GM12878 (cell line): ENCODE results near the gene HAO1. TPM values are rescaled to one million over a fixed set of nuclear protein-coding genes. Genes with fewer than 3 reads are reported as not detected.

ENCODE experiments used
- ATAC-seq: fragments of 200-7000 bp; cut with Tn5 transposase; 3 replicates; pipeline ENCODE4 v1.9.1; 2020; ENCODE audit warnings: mild to moderate bottlenecking, moderate library complexity
- BruUV-seq: library from RNA; stranded (reverse); fragments of 400-500 nt; replicated peaks from 2 replicates; lab custom pipeline; 2021; lab: Mats Ljungman, UMichigan
- CTCF ChIA-PET: fragments of 300-600 bp; sonication (Branson Sonifier 250); formaldehyde crosslinking; extraction: SDS; loops from one replicate; lab custom pipeline; 2021; ENCODE audit warnings: inconsistent platforms; lab: Yijun Ruan, JAX
- POLR2A ChIA-PET: fragments of 350-600 bp; formaldehyde crosslinking; extraction: SDS; loops from one replicate; lab custom pipeline; 2021; ENCODE audit warnings: inconsistent platforms; lab: Charles Lee
- RAD21 ChIA-PET: fragments of 300-600 bp; sonication (Branson Sonifier 250); formaldehyde crosslinking; loops from one replicate; lab custom pipeline; 2023; ENCODE audit warnings: antibody characterized with exemption; ENCODE audit not compliant: unreplicated experiment; lab: Charles Lee
- SMC1A ChIA-PET: fragments of 300-600 bp; sonication (Branson Sonifier 250); formaldehyde crosslinking; loops from one replicate; lab custom pipeline; 2023; ENCODE audit not compliant: unreplicated experiment, uncharacterized antibody; lab: Charles Lee
- DNase-seq: peaks from one replicate; pipeline ENCODE4 v3.0.0-alpha.2; 2011; ENCODE audit warnings: low read depth, low spot score
- FAIRE-seq: peaks from 3 replicates; lab custom pipeline; 2011; peaks lifted over from hg19 to GRCh38; lab: Jason Lieb, UNC
- H2AFZ ChIP-seq: 2 replicates; pipeline ENCODE4 v1.6.0; 2011; ENCODE audit warnings: low read depth, low read length, control low read depth; ENCODE audit not compliant: control insufficient read depth
- H3K27ac ChIP-seq: 2 replicates; pipeline ENCODE4 v1.5.1; 2011; ENCODE audit warnings: control low read depth; ENCODE audit not compliant: control insufficient read depth, insufficient read depth
- H3K27me3 ChIP-seq, 2 experiments: replicated peaks in 1 of 2; 2 replicates each; pipeline versions ENCODE4 v1.6.0 to v1.6.1; 2011; ENCODE audit warnings: low read length in 1 of 2; ENCODE audit not compliant: control insufficient read depth in 2 of 2, insufficient read depth in 2 of 2
- H3K36me3 ChIP-seq, 2 experiments: 2 replicates each; pipeline ENCODE4 v1.5.1; 2011; ENCODE audit warnings: low read length in 1 of 2; ENCODE audit not compliant: control insufficient read depth in 2 of 2, insufficient read depth in 2 of 2
- H3K4me1 ChIP-seq: 2 replicates; pipeline ENCODE4 v1.6.1; 2011; ENCODE audit warnings: mild to moderate bottlenecking, low read length, moderate library complexity, mixed read lengths; ENCODE audit not compliant: control insufficient read depth, insufficient read depth
- H3K4me2 ChIP-seq: 2 replicates; pipeline ENCODE4 v1.6.0; 2011; ENCODE audit warnings: control low read depth; ENCODE audit not compliant: control insufficient read depth, insufficient read depth
- H3K4me3 ChIP-seq: fragments of 200-600 bp; sonication (generic); 2 replicates; pipeline ENCODE4 v1.5.1; 2016
- H3K79me2 ChIP-seq: 2 replicates; pipeline ENCODE4 v1.6.0; 2011; ENCODE audit warnings: low read length; ENCODE audit not compliant: control insufficient read depth, insufficient read depth
- H3K9ac ChIP-seq: 2 replicates; pipeline ENCODE4 v1.8.0; 2011; ENCODE audit warnings: low read length, control low read depth, mixed read lengths; ENCODE audit not compliant: control insufficient read depth, insufficient read depth
- H3K9me3 ChIP-seq: replicated peaks from 3 replicates; pipeline ENCODE4 v1.5.1; 2011; ENCODE audit warnings: mild to moderate bottlenecking, low read length; ENCODE audit not compliant: control insufficient read depth, insufficient read depth
- H4K20me1 ChIP-seq: 2 replicates; pipeline ENCODE4 v1.6.0; 2011; ENCODE audit not compliant: control insufficient read depth, insufficient read depth
- CTCF ChIP-seq, 3 experiments: IDR thresholded peaks in 2 of 3; conservative IDR thresholded peaks in 1 of 3; 2 replicates each; pipeline ENCODE4 v1.5.1; 2011; ENCODE audit warnings: low read depth in 3 of 3, low read length in 3 of 3, mild to moderate bottlenecking in 3 of 3, control low read depth in 2 of 3, moderate library complexity in 2 of 3, inconsistent platforms in 1 of 3, mixed read lengths in 1 of 3; ENCODE audit not compliant: control insufficient read depth in 2 of 3, insufficient read depth in 1 of 3; ENCODE audit errors: extremely low read depth in 1 of 3
- EGR1 ChIP-seq, 2 experiments: IDR thresholded peaks; 1 replicate in 1 of 2; 2 replicates in 1 of 2; pipeline ENCODE4 v1.6.1; 2011 to 2012; ENCODE audit warnings: low read depth in 2 of 2, low read length in 2 of 2, borderline replicate concordance in 1 of 2, mild to moderate bottlenecking in 1 of 2, moderate library complexity in 1 of 2
- IRF4 ChIP-seq: IDR thresholded peaks from 2 replicates; pipeline ENCODE4 v1.6.1; 2011; ENCODE audit warnings: low read depth, low read length
- MLLT1 ChIP-seq: fragments of 450-650 bp; IDR thresholded peaks from 2 replicates; pipeline ENCODE4 v1.6.1; 2016; ENCODE audit warnings: mild to moderate bottlenecking
- NFYB ChIP-seq: IDR thresholded peaks from 2 replicates; pipeline ENCODE4 v1.6.1; 2011; ENCODE audit warnings: low read depth, mild to moderate bottlenecking, low read length, improper control_type of control experiment, moderate library complexity; ENCODE audit not compliant: insufficient read depth
- NR2C1 ChIP-seq: fragments of 450-650 bp; IDR thresholded peaks from 2 replicates; pipeline ENCODE4 v1.6.1; 2017; ENCODE audit warnings: antibody characterized with exemption, mild to moderate bottlenecking, moderate library complexity
- RAD51 ChIP-seq: fragments of 450-650 bp; IDR thresholded peaks from 2 replicates; pipeline ENCODE4 v1.6.1; 2016; ENCODE audit warnings: moderate library complexity, mild to moderate bottlenecking, inconsistent platforms
- RELB ChIP-seq: fragments of 450-650 bp; IDR thresholded peaks from 2 replicates; pipeline ENCODE4 v1.6.1; 2017; ENCODE audit warnings: low read depth, mild to moderate bottlenecking, moderate library complexity
- SIN3A ChIP-seq: IDR thresholded peaks from 2 replicates; pipeline ENCODE4 v1.6.1; 2012; ENCODE audit warnings: low read depth, low read length, improper control_type of control experiment
- SMAD5 ChIP-seq: IDR thresholded peaks from 2 replicates; pipeline ENCODE4 v1.6.1; 2016; ENCODE audit warnings: antibody characterized with exemption, low read depth
- TCF12 ChIP-seq: IDR thresholded peaks from 2 replicates; pipeline ENCODE4 v1.6.1; 2011; ENCODE audit warnings: low read depth, mild to moderate bottlenecking, low read length
- TCF3 ChIP-seq: IDR thresholded peaks from 2 replicates; pipeline ENCODE4 v1.6.1; 2012; ENCODE audit warnings: low read depth, mild to moderate bottlenecking, low read length, borderline replicate concordance; ENCODE audit not compliant: insufficient read depth
- ZBTB33 ChIP-seq: fragments of 450-650 bp; IDR thresholded peaks from 2 replicates; pipeline ENCODE4 v1.6.1; 2017; ENCODE audit warnings: mild to moderate bottlenecking
- ZBTB4 ChIP-seq: fragments of 450-650 bp; formaldehyde crosslinking; IDR thresholded peaks from 2 replicates; pipeline ENCODE4 v1.4.0; 2022; ENCODE audit warnings: mild to moderate bottlenecking, moderate library complexity
- ZNF24 ChIP-seq: fragments of 450-650 bp; IDR thresholded peaks from 2 replicates; pipeline ENCODE4 v1.6.1; 2017; ENCODE audit warnings: antibody characterized with exemption, mild to moderate bottlenecking
- WGBS: methylation state at CpG from one replicate; pipeline ENCODE4 v1.1.6; 2016; ENCODE audit warnings: low lambda C conversion rate; ENCODE audit not compliant: insufficient replicate concordance, insufficient coverage; ENCODE audit errors: missing lambda C conversion rate; 5-methylcytosine and 5-hydroxymethylcytosine counted together
- in situ Hi-C: fragments of 300-500 bp; cut with MboI; formaldehyde crosslinking; loops from 9 replicates; pipeline ENCODE4 v1.14.3; 2018; ENCODE audit warnings: mixed read lengths
- intact Hi-C: fragments of 100-400 bp; cut with micrococcal nuclease; formaldehyde crosslinking; loops from one replicate; pipeline ENCODE4 v1.14.2; 2022; ENCODE audit not compliant: unreplicated experiment
- polyA plus RNA-seq, 11 experiments: library from polyadenylated mRNA; depleted of rRNA in 4 of 11; unstranded in 6 of 11; stranded (reverse) in 5 of 11; fragments of >200 nt; fragmentation: Nextera tagmentation in 4 of 11; fragmentation: Illumina TruSeq in 1 of 11; extraction: Ambion mirVana in 4 of 11; extraction: Trizol in 1 of 11; gene quantifications; 1 replicate in 1 of 11; 2 replicates in 10 of 11; pipeline versions ENCODE4 v1.2.1 to v1.2.3, GENCODE V29; 2011 to 2016; ENCODE audit warnings: inconsistent platforms in 2 of 11, missing spikeins in 2 of 11, low read depth in 1 of 11
- total RNA-seq, 4 experiments: library from RNA; depleted of rRNA in 3 of 4; stranded (reverse); fragments of >200 nt in 3 of 4; fragmentation: Illumina TruSeq in 1 of 4; extraction: Trizol in 1 of 4; gene quantifications; 2 replicates each; pipeline versions ENCODE4 v1.2.1 to v1.2.3, GENCODE V29; 2013 to 2021

The HAO1 gene
- total and polyA plus RNA-seq, 10 of the 15 experiments (the other 5 are each of a cell fraction or from before 2014, with no cell fraction given) = 0.03 to 0.29 (median 0.05) TPM; not detected in 7

GRCh38 chr20:7985916-7986315, 45.7 kb upstream of the HAO1 start:
- BruUV-seq = no TSS peak
- no peak overlapping the region for H2AFZ ChIP-seq
- TF ChIP-seq EGR1 (IDR thresholded peaks at IDR 0.05; ENCODE audit: borderline replicate concordance in 1 of 2, low read depth in 2 of 2, low read length in 2 of 2) = no peak
- TF ChIP-seq TCF12 = no peak
- no peak for TF ChIP-seq RELB
- no peak for TF ChIP-seq ZNF24
- TF ChIP-seq IRF4 = no peak
- no peak for TF ChIP-seq TCF3
- TF ChIP-seq MLLT1 = no peak
- TF ChIP-seq SMAD5 = no peak
- no peak for TF ChIP-seq ZBTB33
- TF ChIP-seq RAD51 = no peak
- no peak for TF ChIP-seq ZBTB4
- TF ChIP-seq NFYB = no peak
- no peak for TF ChIP-seq SIN3A
- TF ChIP-seq CTCF (IDR thresholded peaks at IDR 0.05 in 2 of 3, conservative IDR thresholded peaks at IDR 0.05 in 1 of 3; ENCODE audit: control insufficient read depth in 2 of 3, extremely low read depth in 1 of 3, insufficient read depth in 1 of 3, low read depth in 3 of 3, low read length in 3 of 3) = no peak
- TF ChIP-seq NR2C1 = no peak

More at GRCh38 chr20:7985916-7986315, 45.7 kb upstream of the HAO1 start:
- WGBS = 96% methylated on average over 4 of the region's 4 CpGs
- in situ Hi-C loops (no loop called here), intact Hi-C loops (no loop called here)
- ChIA-PET CTCF (no interaction called here), RAD21 (no interaction called here), POLR2A (no interaction called here), SMC1A (no interaction called here)
- DNase-seq (no peak), FAIRE-seq (peak; percentile 64), ATAC-seq (no peak)
- no peaks in the 10 kb centered on the region for H4K20me1 ChIP-seq
- H3K36me3 ChIP-seq = peaks cover 2 to 9% of the 10 kb centered on the region in 2 experiments
- H3K4me3 ChIP-seq = no peak overlapping the region
- no peaks in the 10 kb centered on the region for H3K4me1 ChIP-seq
- H3K27ac ChIP-seq = no peak overlapping the region
- no peak overlapping the region for H3K9ac ChIP-seq
- H3K4me2 ChIP-seq = no peak overlapping the region
- no peaks in the 10 kb centered on the region for H3K27me3 ChIP-seq
- no peaks in the 10 kb centered on the region for H3K79me2 ChIP-seq
- H3K9me3 ChIP-seq = no peaks in the 10 kb centered on the region
